HepG2 (cell line): Measurements from ENCODE around the gene NOL4L. TPM values are rescaled to one million over a fixed set of nuclear protein-coding genes. Genes with fewer than 3 reads are reported as not detected.

Experiments
- CENPT ChIP-seq: sonication (generic); formaldehyde crosslinking; IDR thresholded peaks from 2 replicates; pipeline ENCODE4 v1.8.0; 2022; ENCODE audit warnings: low read depth, mild to moderate bottlenecking, moderate library complexity, missing genetic modification reagents
- ESRRA ChIP-seq: sonication (generic); formaldehyde crosslinking; IDR thresholded peaks from 2 replicates; pipeline ENCODE4 v1.5.1; 2020; ENCODE audit warnings: mild to moderate bottlenecking, low read depth, missing genetic modification reagents
- GABPA ChIP-seq, 2 experiments: IDR thresholded peaks; 2 replicates each; pipeline ENCODE4 v1.6.1; 2011 to 2016; ENCODE audit warnings: low read depth in 2 of 2, low read length in 1 of 2, missing biosample characterization in 1 of 2, missing genetic modification characterization in 1 of 2
- HNRNPL ChIP-seq: fragments of 200-400 bp; formaldehyde crosslinking; IDR thresholded peaks from 2 replicates; pipeline ENCODE4 v1.6.1; 2017; ENCODE audit warnings: mild to moderate bottlenecking, low read depth, low read length
- KDM2A ChIP-seq: sonication (generic); formaldehyde crosslinking; IDR thresholded peaks from 2 replicates; pipeline ENCODE4 v1.4.0; 2020; ENCODE audit warnings: low read depth, missing genetic modification reagents, borderline replicate concordance
- KLF16 ChIP-seq, 2 experiments: sonication (generic) in 1 of 2; formaldehyde crosslinking in 1 of 2; IDR thresholded peaks; 2 replicates each; pipeline versions ENCODE4 v1.6.1 to v1.8.0; 2016 to 2023; ENCODE audit warnings: missing genetic modification reagents in 2 of 2, missing compliant biosample characterization in 1 of 2
- MBD4 ChIP-seq: IDR thresholded peaks from 2 replicates; pipeline ENCODE4 v1.6.1; 2012; ENCODE audit warnings: low read length, inconsistent platforms, borderline replicate concordance
- NBN ChIP-seq: fragments of 450-650 bp; conservative IDR thresholded peaks from 2 replicates; pipeline ENCODE4 v1.6.1; 2017
- POLR2AphosphoS5 ChIP-seq: IDR thresholded peaks from 2 replicates; pipeline ENCODE4 v1.6.1; 2012; ENCODE audit warnings: low read depth, low read length
- SAFB2 ChIP-seq: sonication (generic); formaldehyde crosslinking; IDR thresholded peaks from 2 replicates; pipeline ENCODE4 v1.5.1; 2020; ENCODE audit warnings: missing genetic modification reagents, low read depth, mild to moderate bottlenecking, borderline replicate concordance
- SSRP1 ChIP-seq: IDR thresholded peaks from 2 replicates; pipeline ENCODE4 v1.6.1; 2016; ENCODE audit warnings: control low read depth
- TCF7L2 ChIP-seq: IDR thresholded peaks from 2 replicates; pipeline ENCODE4 v1.6.1; 2011; ENCODE audit warnings: mild to moderate bottlenecking, low read depth, low read length, moderate library complexity
- TOPORS ChIP-seq: sonication (generic); formaldehyde crosslinking; IDR thresholded peaks from 2 replicates; pipeline ENCODE4 v1.8.0; 2023; ENCODE audit warnings: mild to moderate bottlenecking, missing genetic modification reagents
- ZFP36 ChIP-seq: fragments of 150-350 bp; IDR thresholded peaks from 2 replicates; pipeline ENCODE4 v1.6.1; 2018; ENCODE audit warnings: borderline replicate concordance, low read length, low read depth; ENCODE audit not compliant: partially characterized antibody
- ZNF101 ChIP-seq: sonication (generic); formaldehyde crosslinking; IDR thresholded peaks from 2 replicates; pipeline ENCODE4 v1.4.0; 2020; ENCODE audit warnings: mild to moderate bottlenecking, low read depth, missing genetic modification reagents, borderline replicate concordance
- ZNF446 ChIP-seq: sonication (generic); formaldehyde crosslinking; IDR thresholded peaks from 2 replicates; pipeline ENCODE4 v1.5.0; 2020; ENCODE audit warnings: mild to moderate bottlenecking, missing genetic modification reagents
- ZNF451 ChIP-seq: sonication (generic); formaldehyde crosslinking; IDR thresholded peaks from 2 replicates; pipeline ENCODE4 v1.5.0; 2020; ENCODE audit warnings: mild to moderate bottlenecking, missing genetic modification reagents
- ZNF501 ChIP-seq: sonication (generic); formaldehyde crosslinking; IDR thresholded peaks from 2 replicates; pipeline ENCODE4 v1.5.1; 2020; ENCODE audit warnings: mild to moderate bottlenecking, moderate library complexity, missing genetic modification reagents
- ZNF549 ChIP-seq: sonication (generic); formaldehyde crosslinking; IDR thresholded peaks from 2 replicates; pipeline ENCODE4 v1.5.0; 2020; ENCODE audit warnings: missing genetic modification reagents
- ZNF672 ChIP-seq: sonication (generic); formaldehyde crosslinking; IDR thresholded peaks from 2 replicates; pipeline ENCODE4 v1.8.1; 2022; ENCODE audit warnings: missing genetic modification reagents
- ZNF713 ChIP-seq: sonication (generic); formaldehyde crosslinking; IDR thresholded peaks from 2 replicates; pipeline ENCODE4 v1.4.0; 2020; ENCODE audit warnings: mild to moderate bottlenecking, missing genetic modification reagents
- ZNF720 ChIP-seq: sonication (generic); formaldehyde crosslinking; IDR thresholded peaks from 2 replicates; pipeline ENCODE4 v1.4.0; 2020; ENCODE audit warnings: missing genetic modification reagents
- polyA plus RNA-seq, 8 experiments: library from polyadenylated mRNA; depleted of rRNA in 3 of 8; stranded (reverse) in 7 of 8; unstranded in 1 of 8; fragments of >200 nt; fragmentation: Illumina TruSeq in 4 of 8; extraction: Trizol in 4 of 8; gene quantifications; 2 replicates each; pipeline versions ENCODE4 v1.2.1 to v1.2.3, GENCODE V29; 2011 to 2016; ENCODE audit warnings: low read depth in 4 of 8, missing spikeins in 1 of 8, mixed read lengths in 1 of 8; ENCODE audit not compliant: insufficient read depth in 1 of 8
- total RNA-seq, 5 experiments: library from RNA; depleted of rRNA; stranded (reverse); fragments of >200 nt; fragmentation: Illumina TruSeq; extraction: Trizol; gene quantifications; 2 replicates each; pipeline ENCODE4 v1.2.3, GENCODE V29; 2016; ENCODE audit warnings: low read depth in 1 of 5
- TF ChIP-seq, protein P1 (sequence below): sonication (generic); formaldehyde crosslinking; IDR thresholded peaks from 2 replicates; pipeline ENCODE4 v1.4.0; 2020; ENCODE audit warnings: missing genetic modification reagents, mild to moderate bottlenecking, borderline replicate concordance
- TF ChIP-seq, protein P2 (sequence below): sonication (generic); formaldehyde crosslinking; IDR thresholded peaks from 2 replicates; pipeline ENCODE4 v1.8.0; 2022; ENCODE audit warnings: low read depth, missing genetic modification reagents

NOL4L gene
- total and polyA plus RNA-seq, 2 of the 13 experiments (the other 11 are each of a cell fraction or from before 2014, with no cell fraction given) = 16.6 to 35.4 TPM

DNA sequence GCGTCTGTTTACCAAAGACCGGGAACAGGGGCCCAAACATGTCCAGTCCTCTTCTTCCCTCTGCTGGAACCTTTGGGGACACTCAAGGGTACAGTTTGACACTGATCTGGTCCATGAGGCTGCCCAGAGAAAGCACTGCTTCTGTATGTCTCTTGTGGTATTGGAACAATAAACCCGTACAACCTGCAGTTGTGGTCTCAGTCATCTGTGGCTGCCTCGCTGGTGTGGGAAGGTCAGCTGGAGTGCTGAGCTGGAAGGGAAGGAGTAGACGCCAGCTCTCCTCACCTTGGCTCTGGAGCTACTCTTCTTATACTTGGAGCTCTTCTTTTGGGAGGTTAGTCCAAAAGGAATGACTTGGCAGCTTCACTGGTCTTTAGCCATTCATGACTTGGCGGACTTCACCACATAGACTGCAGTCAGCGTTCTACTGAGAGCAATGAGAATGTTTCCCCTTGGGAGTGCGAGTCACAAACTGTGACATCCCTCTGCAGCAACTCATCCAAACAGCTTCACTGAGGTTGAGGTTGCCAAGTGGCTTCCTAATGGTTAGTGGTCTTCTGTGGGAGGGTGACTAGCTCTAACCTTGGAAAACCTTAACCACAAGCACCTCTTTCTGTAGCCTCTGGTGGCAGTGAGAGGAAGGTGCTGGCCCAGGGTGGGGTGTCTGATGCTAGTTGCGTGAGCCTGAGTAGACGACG is 145.9 kb downstream of the NOL4L start (continued):
- TF ChIP-seq, protein P1, sequence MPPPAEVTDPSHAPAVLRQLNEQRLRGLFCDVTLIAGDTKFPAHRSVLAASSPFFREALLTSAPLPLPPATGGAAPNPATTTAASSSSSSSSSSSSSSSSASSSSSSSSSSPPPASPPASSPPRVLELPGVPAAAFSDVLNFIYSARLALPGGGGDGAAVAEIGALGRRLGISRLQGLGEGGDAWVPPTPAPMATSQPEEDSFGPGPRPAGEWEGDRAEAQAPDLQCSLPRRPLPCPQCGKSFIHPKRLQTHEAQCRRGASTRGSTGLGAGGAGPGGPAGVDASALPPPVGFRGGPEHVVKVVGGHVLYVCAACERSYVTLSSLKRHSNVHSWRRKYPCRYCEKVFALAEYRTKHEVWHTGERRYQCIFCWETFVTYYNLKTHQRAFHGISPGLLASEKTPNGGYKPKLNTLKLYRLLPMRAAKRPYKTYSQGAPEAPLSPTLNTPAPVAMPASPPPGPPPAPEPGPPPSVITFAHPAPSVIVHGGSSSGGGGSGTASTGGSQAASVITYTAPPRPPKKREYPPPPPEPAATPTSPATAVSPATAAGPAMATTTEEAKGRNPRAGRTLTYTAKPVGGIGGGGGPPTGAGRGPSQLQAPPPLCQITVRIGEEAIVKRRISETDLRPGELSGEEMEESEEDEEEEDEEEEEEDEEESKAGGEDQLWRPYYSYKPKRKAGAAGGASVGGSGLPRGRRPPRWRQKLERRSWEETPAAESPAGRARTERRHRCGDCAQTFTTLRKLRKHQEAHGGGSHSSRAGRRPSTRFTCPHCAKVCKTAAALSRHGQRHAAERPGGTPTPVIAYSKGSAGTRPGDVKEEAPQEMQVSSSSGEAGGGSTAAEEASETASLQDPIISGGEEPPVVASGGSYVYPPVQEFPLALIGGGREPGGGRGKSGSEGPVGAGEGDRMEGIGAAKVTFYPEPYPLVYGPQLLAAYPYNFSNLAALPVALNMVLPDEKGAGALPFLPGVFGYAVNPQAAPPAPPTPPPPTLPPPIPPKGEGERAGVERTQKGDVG (CRISPR knock-in tag) = no peak
- TF ChIP-seq MBD4 = 0 out of 2 replicates have a peak, but pooled peaks have one; percentile 16
- TF ChIP-seq NBN = no peak
- no peak for TF ChIP-seq GABPA (IDR thresholded peaks at IDR 0.05; ENCODE audit: low read depth, low read length)
- TF ChIP-seq GABPA (CRISPR knock-in tag; IDR thresholded peaks at IDR 0.05; ENCODE audit: low read depth) = no peak
- TF ChIP-seq ZNF101 (CRISPR knock-in tag) = no peak
- TF ChIP-seq SAFB2 (CRISPR knock-in tag) = 0 out of 2 replicates have a peak, but pooled peaks have one; percentile 33
- TF ChIP-seq KLF16 (CRISPR knock-in tag; IDR thresholded peaks at IDR 0.05) = no peak
- no peak for TF ChIP-seq ZFP36
- 0 out of 2 replicates have a peak, but pooled peaks have one; percentile 8 for TF ChIP-seq SSRP1 (CRISPR knock-in tag)
- peak; percentile 54 for TF ChIP-seq POLR2AphosphoS5
- TF ChIP-seq, protein P2, sequence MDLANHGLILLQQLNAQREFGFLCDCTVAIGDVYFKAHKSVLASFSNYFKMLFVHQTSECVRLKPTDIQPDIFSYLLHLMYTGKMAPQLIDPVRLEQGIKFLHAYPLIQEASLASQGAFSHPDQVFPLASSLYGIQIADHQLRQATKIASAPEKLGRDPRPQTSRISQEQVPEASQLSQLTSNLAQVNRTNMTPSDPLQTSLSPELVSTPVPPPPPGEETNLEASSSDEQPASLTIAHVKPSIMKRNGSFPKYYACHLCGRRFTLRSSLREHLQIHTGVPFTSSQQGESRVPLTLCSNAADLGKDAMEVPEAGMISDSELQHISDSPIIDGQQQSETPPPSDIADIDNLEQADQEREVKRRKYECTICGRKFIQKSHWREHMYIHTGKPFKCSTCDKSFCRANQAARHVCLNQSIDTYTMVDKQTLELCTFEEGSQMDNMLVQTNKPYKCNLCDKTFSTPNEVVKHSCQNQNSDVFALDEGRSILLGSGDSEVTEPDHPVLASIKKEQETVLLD (CRISPR knock-in tag) = no peak
- TF ChIP-seq TCF7L2 = no peak
- no peak for TF ChIP-seq ZNF672
- no peak for TF ChIP-seq ZNF713 (CRISPR knock-in tag)
- no peak for TF ChIP-seq ESRRA (CRISPR knock-in tag)
- no peak for TF ChIP-seq TOPORS (CRISPR knock-in tag)
- TF ChIP-seq HNRNPL = no peak
- no peak for TF ChIP-seq KDM2A (CRISPR knock-in tag)
- no peak for TF ChIP-seq ZNF451
- TF ChIP-seq ZNF549 (CRISPR knock-in tag) = no peak
- 0 out of 2 replicates have a peak, but pooled peaks have one; percentile 36 for TF ChIP-seq ZNF446 (CRISPR knock-in tag)
- peak; percentile 10; the same call in 1 of the 2 replicates for TF ChIP-seq ZNF501
- no peak for TF ChIP-seq CENPT (CRISPR knock-in tag)
- TF ChIP-seq ZNF720 = 0 out of 2 replicates have a peak, but pooled peaks have one; percentile 46
